DND-41 (cell line): ENCODE measurements around the gene OR5L1.

Experiments
- EZH2 ChIP-seq: IDR thresholded peaks from 3 replicates; pipeline ENCODE4 v1.6.1; 2012; ENCODE audit warnings: borderline replicate concordance, low read depth, mild to moderate bottlenecking, moderate library complexity, low read length, inconsistent platforms; ENCODE audit not compliant: severe bottlenecking
- TF ChIP-seq, protein P1 (sequence below): IDR thresholded peaks from 2 replicates; pipeline ENCODE4 v1.5.1; 2012; ENCODE audit warnings: borderline replicate concordance, low read length, moderate library complexity, mild to moderate bottlenecking; ENCODE audit not compliant: poor library complexity, severe bottlenecking; ENCODE audit errors: extremely low read depth

DNA sequence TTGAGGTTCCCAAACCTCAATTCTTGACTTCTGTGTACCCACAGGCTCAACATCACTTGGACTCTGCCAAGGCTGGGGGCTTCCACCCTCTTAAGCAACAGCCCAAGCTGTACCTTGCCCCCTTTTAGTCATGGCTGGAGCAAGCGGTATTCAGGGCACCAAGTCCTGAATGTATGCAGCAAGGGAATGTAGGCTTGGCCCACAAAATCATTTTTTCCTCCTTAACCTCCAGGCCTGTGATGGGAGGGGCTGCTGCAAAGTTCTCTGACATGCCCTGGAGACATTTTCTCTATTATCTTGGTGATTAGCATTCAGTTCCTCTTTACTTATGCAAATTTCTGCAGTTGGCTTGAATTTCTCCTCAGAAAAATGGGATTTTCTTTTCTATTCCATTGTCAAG lies 4.9 kb upstream of the OR5L1 start:
- TF ChIP-seq, protein P1, sequence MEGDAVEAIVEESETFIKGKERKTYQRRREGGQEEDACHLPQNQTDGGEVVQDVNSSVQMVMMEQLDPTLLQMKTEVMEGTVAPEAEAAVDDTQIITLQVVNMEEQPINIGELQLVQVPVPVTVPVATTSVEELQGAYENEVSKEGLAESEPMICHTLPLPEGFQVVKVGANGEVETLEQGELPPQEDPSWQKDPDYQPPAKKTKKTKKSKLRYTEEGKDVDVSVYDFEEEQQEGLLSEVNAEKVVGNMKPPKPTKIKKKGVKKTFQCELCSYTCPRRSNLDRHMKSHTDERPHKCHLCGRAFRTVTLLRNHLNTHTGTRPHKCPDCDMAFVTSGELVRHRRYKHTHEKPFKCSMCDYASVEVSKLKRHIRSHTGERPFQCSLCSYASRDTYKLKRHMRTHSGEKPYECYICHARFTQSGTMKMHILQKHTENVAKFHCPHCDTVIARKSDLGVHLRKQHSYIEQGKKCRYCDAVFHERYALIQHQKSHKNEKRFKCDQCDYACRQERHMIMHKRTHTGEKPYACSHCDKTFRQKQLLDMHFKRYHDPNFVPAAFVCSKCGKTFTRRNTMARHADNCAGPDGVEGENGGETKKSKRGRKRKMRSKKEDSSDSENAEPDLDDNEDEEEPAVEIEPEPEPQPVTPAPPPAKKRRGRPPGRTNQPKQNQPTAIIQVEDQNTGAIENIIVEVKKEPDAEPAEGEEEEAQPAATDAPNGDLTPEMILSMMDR, result no peak
- TF ChIP-seq EZH2, result no peak
